ENCODE measurements around the gene SSH2. TPM values are rescaled to one million over a fixed set of nuclear protein-coding genes. Genes with fewer than 3 reads are reported as not detected.
"Not testable (repeated sequence)": the region's sequence is repeated elsewhere in the genome, so short reads cannot be mapped to it uniquely, and the experiment has no call there.

Gene SSH2
- total and polyA plus RNA-seq, 7 donors, result 18.3 to 35.1 (median 26.5) TPM

DNA sequence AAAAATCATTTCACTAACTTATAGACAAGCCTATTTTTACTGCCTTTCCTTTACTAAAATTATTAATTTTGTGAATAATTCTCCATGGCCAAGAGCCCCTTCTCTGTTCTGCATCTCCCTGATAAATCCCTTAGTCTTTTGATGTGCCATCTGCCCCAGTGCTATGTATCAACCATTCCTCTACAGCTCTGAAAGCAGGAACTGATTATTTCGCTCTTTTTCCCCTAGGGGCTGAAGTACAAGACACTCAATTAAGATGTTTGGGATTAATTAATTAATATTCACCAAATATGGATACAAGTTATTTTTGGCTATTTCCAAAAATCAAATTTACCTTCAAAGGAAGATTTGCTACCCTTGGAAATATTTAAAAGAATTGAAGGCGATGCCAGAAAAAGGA, 26.6 kb downstream of the SSH2 start:
- intact Hi-C loops (cut with DNase I), result no loop called here
- 90 to 99% methylated on average over 2 of the region's 2 CpGs for WGBS, 2 donors
- Histone ChIP-seq H3K36me3 (no peaks in the 10 kb centered on the region), H3K27ac (no peak overlapping the region), H3K4me1 (no peaks in the 10 kb centered on the region), H3K27me3 (no peaks in the 10 kb centered on the region), H3K9me3 (no peaks in the 10 kb centered on the region), H3K4me3 (no peak overlapping the region)
- no peak for DNase-seq
- TF ChIP-seq EP300 (IDR thresholded peaks at IDR 0.05) (no peak), POLR2A (IDR thresholded peaks at IDR 0.05) (no peak), POLR2AphosphoS5 (IDR thresholded peaks at IDR 0.05) (no peak), CTCF (IDR thresholded peaks at IDR 0.05) (no peak)

DNA sequence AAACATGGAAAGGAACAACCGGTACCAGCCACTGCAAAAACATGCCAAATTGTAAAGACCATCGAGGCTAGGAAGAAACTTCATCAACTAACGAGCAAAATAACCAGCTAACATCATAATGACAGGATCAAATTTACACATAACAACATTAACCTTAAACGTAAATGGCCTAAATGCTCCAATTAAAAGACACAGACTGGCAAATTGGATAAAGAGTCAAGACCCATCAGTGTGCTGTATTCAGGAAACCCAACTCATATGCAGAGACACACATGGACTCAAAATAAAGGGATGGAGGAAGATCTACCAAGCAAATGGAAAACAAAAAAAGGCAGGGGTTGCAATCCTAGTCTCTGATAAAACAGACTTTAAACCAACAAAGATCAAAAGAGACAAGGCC, 32.9 kb downstream of the SSH2 start:
- H3K4me3 ChIP-seq; intact Hi-C loops (cut with DNase I); H3K27me3 ChIP-seq; DNase-seq; H3K27ac ChIP-seq; H3K9me3 ChIP-seq; H3K4me1 ChIP-seq; H3K36me3 ChIP-seq: not testable (repeated sequence)
- WGBS, 2 donors, result 91 to 96% methylated on average over 4 of the region's 4 CpGs

- TF ChIP-seq POLR2AphosphoS5 (IDR thresholded peaks at IDR 0.05), result no peak
- TF ChIP-seq POLR2A (IDR thresholded peaks at IDR 0.05), result no peak
- no peak for TF ChIP-seq CTCF (IDR thresholded peaks at IDR 0.05)
- TF ChIP-seq EP300 (IDR thresholded peaks at IDR 0.05), result no peak
- Histone ChIP-seq H3K4me3 (no peak overlapping the region), H3K36me3 (no peaks in the 10 kb centered on the region), H3K27ac (no peak overlapping the region), H3K27me3 (no peaks in the 10 kb centered on the region), H3K9me3 (no peaks in the 10 kb centered on the region), H3K4me1 (no peaks in the 10 kb centered on the region)
- DNase-seq, result no peak
- intact Hi-C loops (cut with DNase I), result no loop called here
Observed at GRCh38 chr17:29892201-29892600, 37.8 kb downstream of the SSH2 start.

GRCh38 chr17:29891131-29891530, 38.9 kb downstream of the SSH2 start:
- Histone ChIP-seq H3K4me1 (no peaks in the 10 kb centered on the region), H3K27me3 (no peaks in the 10 kb centered on the region), H3K4me3 (no peak overlapping the region), H3K27ac (no peak overlapping the region), H3K36me3 (no peaks in the 10 kb centered on the region), H3K9me3 (no peaks in the 10 kb centered on the region)
- TF ChIP-seq POLR2AphosphoS5 (IDR thresholded peaks at IDR 0.05) (no peak), CTCF (IDR thresholded peaks at IDR 0.05) (no peak), EP300 (IDR thresholded peaks at IDR 0.05) (no peak), POLR2A (IDR thresholded peaks at IDR 0.05) (no peak)
- DNase-seq, result no peak
- 78 to 93% methylated on average over 1 of the region's 1 CpG for WGBS, 2 donors
- intact Hi-C loops (cut with DNase I), result no loop called here

- no peak overlapping the region for H3K27ac ChIP-seq
- intact Hi-C loops (cut with DNase I), result no loop called here
- no peaks in the 10 kb centered on the region for H3K9me3 ChIP-seq
- no peaks in the 10 kb centered on the region for H3K4me1 ChIP-seq
- WGBS, 2 donors, result 89 to 91% methylated on average over 3 of the region's 3 CpGs
- H3K27me3 ChIP-seq, result no peaks in the 10 kb centered on the region
- no peaks in the 10 kb centered on the region for H3K36me3 ChIP-seq
- H3K4me3 ChIP-seq, result no peak overlapping the region
- TF ChIP-seq POLR2A (IDR thresholded peaks at IDR 0.05) (no peak), EP300 (IDR thresholded peaks at IDR 0.05) (no peak), CTCF (IDR thresholded peaks at IDR 0.05) (no peak), POLR2AphosphoS5 (IDR thresholded peaks at IDR 0.05) (no peak)
- no peak for DNase-seq
Observed at GRCh38 chr17:29885031-29885640, 44.9 kb downstream of the SSH2 start.
